Stimulated activated CD4-positive, alpha-beta T cell treated with anti-CD3 and anti-CD28 coated beads, Interleukin-4, amount 100 ng/mL, for 48 hours (primary cell): Measurements from ENCODE around the gene MMP23B.
"Not testable (repeated sequence)": the region's sequence is repeated elsewhere in the genome, so short reads cannot be mapped to it uniquely, and the experiment has no call there.

Experiments used
- DNase-seq, 2 donors: peaks; one replicate each; pipeline ENCODE4 v3.0.0-alpha.2; 2020; ENCODE audit warnings: low read depth in 2 of 2

The MMP23B gene

DNA sequence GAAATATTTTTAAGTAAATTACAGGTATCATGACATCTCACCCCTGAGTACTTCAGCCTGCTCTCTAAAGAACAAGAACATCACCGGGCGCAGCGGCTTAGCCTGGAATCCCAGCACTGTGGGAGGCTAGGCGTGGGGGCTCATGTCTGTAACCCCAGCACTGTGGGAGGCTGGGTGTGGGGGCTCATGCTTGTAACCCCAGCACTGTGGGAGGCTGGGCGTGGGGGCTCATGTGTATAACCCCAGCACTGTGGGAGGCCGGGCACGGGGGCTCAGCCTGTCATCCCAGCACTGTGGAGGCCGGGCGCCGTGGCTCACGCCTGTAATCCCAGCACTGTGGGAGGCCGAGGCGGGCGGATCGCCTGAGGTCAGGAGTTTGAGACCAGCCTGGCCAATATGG lies 34.6 kb downstream of the MMP23B start:
- no peak for DNase-seq

DNA sequence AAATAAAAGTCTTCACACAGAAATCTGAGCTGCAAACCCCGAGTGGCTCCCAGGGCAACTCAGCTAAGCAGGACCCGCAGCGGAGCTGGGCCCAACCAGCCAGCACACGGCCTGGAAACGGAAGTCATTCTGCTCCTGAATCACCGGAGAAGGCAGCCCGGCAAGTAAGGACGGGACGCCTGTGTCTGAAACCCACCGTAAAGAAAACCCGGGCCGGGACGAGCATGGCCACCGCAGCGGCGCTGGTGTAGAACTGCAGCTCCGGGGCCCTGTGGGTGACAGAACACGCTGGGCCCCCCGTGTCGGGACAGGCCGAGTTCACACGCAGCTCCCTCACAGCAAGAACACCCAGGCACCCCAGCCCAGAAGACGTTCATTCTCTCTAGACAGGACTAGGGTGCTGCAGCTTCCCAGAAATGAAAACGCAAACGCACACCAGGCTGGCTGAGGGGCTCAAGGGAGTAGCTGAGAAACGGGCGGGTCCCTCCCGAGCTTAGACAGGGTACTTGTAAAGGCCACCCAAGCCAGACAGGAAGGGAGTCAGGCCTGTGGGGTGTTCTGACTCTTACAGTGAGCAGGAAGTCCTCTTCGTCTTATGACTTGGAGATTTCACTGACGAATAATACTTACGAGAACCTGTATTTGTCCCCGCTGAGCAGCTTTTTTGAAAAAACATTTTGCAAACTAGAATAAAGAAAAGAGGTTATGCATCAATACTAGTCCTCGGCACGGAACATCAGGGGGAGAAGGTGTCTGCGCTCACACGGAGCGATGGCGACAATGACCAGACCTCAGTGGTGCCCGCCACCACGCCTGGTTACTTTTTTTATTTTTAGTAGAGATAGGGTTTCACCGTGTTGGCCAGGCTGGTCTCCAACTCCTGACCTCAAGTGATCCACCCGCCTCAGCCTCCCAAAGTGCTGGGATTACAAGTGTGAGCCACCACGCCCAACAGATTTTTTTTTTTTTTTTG lies 37.8 kb downstream of the MMP23B start:
- DNase-seq: no peak

DNA sequence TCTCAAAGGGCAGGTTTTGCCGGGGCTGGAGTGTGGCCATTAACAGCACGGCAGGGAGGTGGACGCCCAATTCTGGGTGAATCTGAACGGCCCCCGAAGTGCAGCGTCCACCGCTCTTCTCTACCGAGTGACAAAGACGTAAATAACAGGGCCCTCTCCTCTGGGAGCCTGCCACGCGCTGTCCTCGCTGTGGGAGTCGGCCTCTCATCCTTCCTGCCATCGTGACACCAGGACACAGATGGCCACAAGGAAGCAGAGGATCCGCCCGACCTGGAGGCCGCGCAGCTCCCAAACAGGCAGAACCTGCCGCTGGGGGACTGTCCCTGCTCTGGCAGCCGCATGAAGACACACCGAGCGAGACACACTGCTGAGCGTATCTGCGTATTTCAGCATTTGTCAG lies 38.9 kb downstream of the MMP23B start:
- no peak for DNase-seq

DNA sequence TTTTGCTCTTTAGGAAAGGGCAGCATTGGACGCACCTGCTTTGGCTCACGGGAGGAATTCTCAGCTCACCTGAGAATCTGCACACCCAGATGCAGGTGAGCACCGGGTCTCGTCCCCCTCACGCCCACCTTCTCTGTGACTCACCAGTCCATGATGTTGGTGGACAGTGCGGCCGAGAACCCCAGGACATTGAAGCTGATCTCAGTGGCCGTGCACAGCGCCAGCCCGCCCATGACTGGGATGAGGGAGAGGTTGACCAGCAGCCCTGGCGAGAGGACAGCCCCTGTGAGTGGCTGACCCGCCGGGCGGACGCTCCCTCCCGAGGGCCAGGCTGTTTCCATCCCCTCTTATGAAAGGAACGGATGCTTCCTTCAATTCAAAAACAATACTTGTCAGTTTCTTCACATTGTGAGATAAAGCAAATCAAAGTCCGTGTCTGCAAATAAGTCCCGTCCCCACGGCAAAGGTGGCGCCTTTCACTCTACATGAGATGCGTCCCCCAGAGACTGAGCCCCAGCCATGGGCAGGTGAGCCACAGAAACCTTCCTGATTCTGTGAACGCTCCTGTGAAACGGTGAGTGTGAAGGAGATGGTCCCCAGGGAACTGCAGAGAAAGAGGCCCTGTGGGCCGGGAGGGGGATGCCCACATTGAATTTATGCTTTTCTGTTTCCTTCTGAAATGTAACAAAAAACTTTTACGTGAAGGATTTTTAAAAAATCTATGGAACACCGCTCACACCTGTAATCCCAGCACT lies 39.6 kb downstream of the MMP23B start:
- no peak for DNase-seq

DNA sequence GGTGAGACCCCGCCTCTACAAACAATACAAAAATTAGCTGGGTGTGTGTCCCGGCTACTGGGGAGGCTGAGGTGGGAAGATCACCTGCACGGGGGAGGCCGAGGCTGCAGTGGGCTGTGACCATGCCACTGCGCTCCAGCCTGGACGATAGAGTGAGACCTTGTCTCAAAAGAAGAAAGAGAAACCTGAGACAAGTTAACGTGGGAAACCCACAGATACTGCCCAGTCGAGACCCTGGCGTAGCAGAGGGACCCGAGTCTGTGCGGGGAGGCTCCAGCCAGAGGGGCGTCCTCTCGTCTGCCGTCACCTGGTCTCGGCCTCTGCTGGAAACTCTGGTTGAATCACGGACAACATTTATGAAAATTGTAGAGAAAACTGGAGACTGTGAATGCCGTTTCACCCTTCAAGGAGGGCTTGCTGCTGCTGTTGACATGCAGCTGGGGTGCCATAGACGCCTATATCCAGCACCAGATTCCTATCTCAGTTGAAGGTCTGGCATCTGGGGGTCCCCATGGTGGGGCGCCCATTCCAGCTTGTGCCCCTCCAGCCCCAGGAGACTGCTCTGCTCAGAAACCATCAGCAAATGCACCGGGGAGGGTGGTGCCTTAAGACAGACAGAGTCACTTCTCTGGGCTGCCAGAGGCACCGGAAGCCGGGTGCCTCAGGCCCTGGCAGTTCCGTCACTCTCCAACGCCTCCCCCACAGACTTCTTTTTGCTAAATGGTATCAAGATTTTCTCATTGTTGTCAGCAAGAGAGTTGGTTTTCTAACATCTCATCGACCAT lies 40.4 kb downstream of the MMP23B start:
- no peak for DNase-seq

DNA sequence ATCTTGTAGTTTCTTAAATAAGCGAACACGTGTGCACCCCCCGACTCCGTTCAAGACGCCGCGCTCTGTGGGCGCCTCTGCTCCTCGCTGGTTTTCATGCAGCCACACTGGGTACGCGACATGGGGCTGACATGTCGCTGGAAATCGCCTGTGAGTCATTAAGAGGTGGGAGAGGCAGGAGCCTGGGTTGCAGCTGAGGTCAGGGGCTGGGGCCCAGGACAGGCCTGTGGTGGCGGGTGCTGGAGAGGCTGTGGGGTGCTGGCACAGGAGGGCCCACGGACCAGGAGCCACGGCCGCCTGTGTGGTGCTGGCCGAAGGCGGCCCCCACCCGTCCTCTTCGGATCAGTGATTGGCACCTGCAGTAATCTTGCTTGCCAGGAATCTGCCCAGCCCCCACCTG lies 42.8 kb downstream of the MMP23B start:
- not testable (repeated sequence) for DNase-seq

DNA sequence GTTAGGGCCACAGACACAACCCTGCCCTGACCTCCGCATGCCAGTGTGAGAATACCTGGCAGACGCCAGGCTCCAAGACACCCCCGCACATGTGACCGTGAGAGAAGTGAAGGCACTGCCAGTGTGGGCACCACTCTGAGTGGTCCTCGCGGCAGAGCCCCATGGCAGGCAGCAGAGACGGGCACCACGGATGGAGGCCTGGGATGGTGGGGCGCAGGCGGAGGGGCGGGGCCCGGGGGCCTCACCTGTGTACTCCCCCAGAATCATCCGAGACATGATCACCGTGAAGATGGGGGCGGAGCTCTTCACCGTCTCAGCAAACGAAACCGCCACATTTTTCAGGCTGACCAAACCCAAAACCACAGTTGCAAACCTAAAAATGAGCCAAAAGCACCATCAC lies 43.2 kb downstream of the MMP23B start:
- not testable (repeated sequence) for DNase-seq

DNA sequence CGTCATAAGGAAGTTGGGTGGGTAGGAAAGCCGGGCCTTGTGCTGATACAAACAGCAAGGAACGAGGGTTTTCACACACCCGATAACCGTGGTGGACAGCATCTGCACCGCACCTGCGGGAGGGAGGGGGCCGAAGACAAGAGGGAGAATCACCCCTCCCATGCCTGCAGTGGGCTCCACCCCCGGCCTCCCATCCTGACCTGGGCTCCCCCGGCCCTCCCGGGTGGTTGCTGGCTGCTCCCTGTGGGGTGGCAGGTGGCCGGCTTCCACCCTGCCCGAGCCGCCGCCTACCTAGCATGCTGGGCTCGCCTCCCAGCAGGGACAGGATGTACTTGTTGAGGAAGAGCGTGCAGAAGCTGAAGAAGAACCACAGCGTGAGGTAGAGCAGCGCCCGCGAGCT lies 44.1 kb downstream of the MMP23B start:
- not testable (repeated sequence) for DNase-seq

DNA sequence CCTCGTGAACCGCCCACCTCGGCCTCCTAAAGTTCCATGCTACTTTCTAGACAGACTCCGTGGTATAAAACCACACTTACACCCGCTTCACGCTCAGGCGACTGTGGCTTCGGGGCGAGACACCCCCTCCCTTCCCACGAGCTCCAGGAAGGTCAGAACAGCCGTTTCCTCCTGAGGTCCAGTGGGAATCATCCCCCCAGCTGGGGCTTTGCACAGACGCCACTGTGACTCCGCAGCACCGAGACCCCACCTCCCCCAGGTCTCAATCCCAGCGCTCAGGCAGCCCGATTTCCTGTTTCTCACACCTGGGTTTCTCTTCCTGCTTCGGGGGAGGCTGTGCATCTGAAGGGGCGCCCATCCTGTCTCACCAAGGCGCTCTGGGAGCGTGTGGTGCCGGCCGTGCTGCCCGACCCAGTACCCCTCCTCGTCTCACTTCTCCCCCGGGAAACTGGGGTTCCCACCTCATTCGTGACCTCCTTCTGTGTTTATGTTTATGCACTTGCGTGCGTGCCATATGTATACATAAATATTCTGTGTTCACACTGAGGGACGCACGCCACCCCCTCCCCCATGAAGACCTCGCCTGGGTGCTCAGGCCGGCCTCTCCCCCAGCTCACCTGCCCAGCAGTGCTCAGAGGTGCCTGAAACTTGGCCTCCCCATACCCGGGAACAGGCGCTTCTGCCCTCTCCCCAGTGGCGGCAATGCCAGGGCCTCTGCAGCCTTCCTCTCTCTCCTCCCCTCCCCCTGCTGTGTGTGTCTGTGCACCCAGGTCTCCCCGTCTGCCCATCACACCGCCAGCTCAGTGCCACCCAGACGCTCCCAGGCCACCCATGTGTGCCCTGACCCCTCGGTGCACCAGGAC lies 46.0 kb downstream of the MMP23B start:
- DNase-seq: peak; percentile 19 to 38

DNA sequence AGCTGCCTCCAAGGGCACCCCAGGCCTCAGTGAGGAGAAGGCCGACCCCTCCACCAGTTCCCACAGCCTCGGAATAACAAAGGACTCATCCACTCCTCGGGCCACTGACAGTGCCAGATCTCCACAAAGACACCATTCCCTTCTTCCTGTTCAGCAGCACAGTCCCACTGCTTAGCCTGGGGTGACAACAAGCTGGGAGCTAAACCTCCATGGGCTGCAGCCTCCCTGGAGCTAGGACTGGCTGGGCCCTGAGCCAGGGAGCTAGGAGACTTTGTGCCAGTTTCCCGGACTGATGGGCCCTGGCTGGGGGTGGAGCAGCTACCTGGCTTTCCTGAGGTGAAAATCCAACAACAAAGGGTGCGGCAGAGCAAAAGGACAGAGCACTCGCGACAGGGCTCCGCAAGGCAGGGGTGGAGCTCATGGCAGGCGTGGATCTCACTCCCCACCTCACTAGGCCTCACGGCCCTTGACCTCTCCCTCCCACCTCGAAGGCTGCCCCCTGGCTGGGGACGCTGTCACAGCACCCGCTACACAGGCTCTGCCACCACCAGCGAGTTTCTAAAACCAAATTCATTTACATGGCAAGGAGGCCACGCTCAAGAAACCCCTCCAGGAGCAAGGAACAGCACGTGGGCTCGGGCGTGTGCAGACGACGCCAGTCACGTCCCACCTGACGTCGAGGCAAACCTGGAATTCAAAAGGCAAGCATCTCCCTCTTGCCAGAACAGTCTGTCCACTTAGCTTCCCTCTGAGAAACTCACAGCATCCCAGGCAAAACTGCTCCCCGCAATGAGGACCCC lies 46.8 kb downstream of the MMP23B start:
- DNase-seq: peak in 1 of 2 donors; percentile 60

DNA sequence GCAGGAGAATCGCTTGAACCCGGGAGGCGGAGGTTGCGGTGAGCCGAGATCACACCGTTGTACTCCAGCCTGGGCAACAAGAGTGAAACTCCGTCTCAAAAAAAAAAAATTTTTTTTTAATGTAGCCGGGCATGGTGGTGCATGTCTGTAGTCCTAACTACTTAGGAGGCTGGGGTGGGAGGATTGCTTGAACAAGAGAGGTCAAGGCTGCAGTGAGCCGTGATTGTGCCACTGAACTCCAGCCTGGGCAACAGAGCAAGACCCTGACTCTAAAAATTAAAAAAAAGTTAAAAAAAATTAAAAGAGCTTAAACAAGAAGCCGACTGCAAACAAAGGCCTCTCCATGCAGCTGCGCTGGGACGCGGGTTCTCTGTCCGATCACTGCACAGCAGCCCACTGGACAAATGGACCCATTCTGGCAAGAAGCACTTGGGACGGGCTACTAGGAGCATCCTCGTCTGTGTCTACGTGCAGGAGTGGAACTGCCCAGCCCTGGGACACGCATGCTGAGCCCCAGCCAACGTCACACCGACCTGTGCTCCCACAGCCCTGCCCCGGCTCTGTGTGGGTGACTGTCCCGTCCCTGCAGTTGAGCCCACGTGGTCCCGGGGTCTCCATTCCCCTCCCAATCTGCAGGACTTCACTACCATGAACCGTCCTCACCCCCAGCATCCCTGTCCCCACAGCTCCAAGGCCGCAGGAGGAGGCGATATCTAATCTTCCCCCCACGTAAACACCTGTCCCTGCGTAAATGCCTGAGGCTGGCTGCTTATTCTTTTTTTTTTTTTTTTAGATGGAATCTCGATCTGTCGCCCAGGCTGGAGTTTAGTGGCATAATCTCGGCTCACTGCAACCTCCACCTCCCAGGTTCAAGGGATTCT lies 48.3 kb downstream of the MMP23B start:
- no peak for DNase-seq

DNA sequence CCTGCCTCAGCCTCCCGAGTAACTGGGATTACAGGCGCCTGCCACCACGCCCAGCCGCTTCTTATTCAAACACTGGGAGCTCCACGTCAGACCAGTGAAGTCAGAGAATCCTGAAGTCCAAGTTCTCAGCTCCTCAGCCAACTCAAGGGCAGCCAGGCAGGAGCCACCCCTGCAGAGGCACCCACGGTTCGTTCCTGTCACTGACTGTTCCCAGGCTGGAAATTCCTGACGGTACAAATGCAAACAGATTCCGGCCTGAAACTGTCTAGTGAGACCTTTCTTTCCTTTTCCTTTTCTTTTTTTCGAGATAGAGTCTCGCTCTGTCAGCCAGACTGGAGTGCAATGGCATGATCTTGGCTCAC lies 48.9 kb downstream of the MMP23B start:
- DNase-seq: no peak

DNA sequence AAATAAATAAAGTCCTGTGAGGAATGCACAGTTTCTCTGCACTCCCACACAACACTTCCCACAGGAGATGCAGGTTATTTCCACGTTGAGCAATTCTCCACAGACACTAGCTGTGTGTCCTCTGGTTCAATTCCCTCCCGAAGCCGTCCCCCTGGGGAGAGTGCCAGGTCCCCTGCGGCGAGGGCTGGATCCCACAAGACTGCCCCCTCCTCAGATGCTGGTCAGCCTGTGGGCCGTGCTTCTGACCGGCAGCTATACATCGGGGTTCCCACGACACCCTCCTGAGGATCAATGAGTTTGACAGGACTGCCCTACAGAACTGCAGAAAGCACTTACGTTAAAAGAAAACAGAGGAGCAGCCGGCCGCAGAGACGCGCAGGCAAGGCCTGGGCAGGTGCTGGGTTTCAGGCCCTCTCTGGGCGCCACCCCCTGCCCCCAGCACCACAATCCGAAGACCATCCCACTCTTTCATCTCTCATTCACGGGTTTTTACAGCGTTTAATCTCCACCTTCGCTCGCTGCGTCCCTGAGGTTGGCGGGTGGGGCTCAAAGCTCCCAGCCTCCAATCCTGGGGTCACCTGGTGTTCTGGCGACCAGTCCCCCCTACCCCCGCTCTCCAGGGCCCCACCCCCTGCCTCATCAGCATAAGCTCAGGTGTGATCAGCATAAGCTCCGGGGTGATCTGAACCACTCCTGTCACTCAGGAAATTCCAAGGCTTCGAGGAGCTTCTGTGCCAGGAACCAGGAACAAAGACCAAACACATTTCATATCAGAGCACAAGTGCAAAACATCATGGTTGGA lies 51.3 kb downstream of the MMP23B start:
- DNase-seq: no peak
